Inflammatory macrophage (primary cell): ENCODE measurements around the gene CCDC146.
"Not testable (repeated sequence)": the region's sequence is repeated elsewhere in the genome, so short reads cannot be mapped to it uniquely, and the experiment has no call there.

Source experiments
- DNase-seq, 2 donors: peaks; one replicate each; pipeline ENCODE4 v3.0.0-alpha.2; 2020 to 2022

The CCDC146 gene

DNA sequence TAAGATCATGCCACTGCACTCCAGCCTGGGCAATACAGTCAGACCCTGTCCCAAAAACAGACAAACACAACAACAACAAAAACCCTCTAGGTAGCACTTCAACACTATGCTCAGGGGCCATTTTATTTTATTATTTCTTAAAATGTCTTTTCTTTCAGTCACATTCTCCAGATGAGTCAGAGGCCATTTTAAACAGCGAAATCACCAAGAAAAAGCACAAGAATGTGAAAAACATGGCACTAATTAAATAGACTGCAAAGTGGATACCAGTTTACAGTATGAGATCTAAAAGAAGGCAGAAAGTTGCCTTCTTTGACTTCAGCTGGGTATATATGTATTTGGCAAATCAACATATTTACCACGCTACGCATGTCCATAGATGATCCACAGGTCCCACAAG is 83.3 kb downstream of the CCDC146 start:
- DNase-seq = no peak

DNA sequence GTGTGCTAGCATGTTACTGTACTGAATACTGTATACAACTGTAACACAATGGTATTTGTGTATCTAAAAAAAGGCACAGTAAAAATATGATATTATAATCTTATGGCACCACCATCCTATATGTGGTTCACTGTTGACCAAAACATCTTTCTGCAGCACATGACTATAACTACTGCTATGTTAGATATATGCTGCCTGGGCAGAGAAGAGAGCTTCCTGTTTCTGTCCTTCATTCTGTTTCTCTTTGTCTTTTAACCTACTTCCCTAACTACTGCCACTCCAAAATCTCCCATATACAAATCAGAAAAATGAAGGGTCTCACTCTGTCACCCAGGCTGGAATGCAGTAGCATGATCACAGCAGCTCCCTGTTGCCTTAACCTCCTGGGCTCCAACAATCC is 86.0 kb downstream of the CCDC146 start:
- DNase-seq = peak in 1 of 2 donors; percentile 35

DNA sequence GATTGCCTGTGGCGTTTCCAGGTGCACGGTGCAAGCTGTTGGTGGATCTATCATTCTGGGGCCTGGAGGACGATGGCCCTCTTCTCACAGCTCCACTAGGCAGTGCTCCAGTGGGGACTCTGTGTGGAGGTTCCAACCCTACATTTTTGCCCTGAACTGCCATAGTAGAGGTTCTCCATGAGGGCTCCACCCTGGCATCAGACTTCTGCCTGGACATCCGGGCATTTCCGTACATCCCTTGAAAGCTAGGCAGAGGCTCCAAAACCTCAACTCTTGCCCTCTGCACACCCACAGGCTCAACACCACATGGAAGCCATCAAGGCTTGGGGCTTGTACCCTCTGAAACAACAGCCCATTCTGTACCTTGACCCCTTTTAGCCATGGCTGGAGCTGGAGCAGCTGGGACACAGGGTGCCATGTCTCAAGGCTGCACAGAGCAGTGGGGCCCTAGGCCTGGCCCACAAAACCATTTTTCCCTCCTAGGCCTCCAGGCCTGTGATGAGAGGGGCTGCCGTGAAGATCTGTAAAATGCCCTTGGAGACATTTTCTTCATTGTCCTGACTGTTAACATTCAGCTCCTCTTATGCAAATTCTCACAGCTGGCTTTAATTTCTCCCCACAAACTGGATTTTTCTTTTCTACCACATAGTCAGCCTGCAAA is 87.2 kb downstream of the CCDC146 start:
- DNase-seq = no peak

DNA sequence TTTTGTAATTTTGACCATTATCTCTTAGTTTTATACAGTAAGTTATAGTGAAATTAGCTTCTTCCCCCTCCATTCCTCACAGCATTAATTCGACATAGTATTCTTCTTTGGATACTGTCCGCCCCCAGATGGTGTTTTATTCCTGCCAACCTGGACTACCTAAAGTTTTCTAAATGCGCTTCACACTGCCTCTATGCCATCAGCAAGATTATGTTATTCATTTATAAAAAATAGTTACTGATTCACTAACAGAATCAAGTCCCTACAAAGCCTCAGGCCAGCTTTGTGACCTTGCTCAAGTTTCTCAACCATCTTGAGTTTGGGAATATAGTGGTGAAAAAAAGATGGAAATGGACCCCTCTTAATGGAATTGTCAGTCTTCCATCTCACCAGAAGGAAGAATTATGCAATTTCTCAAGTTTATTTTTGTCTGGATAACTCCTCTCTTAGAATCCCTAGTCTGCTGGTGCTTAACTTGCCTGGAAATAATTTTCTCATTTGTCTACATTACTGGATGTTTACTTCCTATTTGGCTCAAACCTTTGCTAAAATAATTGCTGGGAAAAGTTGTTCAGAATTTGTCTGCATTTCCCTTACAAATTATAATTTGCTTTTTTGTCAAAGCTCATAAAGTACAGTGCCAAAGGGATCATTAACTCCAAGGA is 93.9 kb downstream of the CCDC146 start:
- no peak for DNase-seq

DNA sequence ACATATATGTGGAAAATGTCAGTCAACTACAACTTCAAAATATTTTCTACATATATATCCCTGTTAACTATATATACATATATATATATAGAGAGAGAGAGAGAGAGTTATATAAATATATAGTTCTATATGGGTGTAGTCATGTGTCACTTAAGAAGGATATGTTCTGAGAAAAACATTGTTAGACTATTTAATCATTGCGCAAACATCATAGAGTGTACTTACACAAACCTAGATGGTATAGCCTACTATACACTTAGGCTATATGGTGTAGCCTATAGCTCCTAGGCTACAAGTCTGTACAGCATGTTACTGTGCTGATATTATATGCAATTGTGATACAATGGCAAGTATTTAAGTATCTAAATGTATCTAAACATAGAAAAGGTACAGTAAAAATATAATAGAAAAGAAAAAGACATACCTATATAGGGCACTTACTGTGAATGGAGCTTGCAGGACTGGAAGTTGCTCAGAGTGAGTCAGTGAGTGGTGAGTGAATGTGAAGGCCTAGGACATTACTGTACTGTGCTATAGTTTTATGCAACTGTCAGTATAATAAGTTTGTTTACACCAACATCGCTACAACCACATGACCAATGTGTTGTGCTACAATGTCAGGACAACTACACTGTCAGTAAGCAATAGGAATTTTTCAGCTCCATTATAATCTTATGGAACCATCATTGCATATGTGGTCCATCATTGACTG is 95.2 kb downstream of the CCDC146 start:
- no peak for DNase-seq

DNA sequence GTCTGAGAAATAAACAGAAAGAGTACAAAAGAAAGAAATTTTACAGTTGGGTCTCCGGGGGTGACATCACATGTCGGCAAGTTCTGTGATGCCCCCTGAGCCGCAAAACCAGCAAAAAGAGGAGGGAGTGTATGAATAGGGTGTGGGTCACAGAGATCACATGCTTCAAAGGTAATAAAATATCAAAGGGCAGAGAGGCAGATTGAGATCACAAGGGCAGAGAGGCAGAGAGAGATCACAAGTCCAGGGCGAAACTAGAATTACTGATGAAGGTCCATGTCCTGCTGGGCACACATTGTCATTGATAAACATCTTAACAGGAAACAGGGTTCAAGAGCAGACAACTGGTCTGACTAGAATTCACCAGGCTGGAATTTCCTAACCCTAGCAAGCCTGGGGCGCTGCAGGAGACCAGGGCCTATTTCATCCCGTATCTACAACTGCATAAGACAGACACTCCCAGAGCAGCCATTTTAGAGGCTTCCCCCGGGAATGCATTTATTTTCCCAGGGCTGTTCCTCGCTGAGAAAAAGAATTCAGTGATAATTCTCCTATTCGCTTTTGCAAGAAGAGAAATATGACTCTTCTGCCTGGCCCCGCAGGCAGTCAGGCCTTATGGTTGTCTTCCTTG is 97.4 kb downstream of the CCDC146 start:
- DNase-seq = not testable (repeated sequence)

DNA sequence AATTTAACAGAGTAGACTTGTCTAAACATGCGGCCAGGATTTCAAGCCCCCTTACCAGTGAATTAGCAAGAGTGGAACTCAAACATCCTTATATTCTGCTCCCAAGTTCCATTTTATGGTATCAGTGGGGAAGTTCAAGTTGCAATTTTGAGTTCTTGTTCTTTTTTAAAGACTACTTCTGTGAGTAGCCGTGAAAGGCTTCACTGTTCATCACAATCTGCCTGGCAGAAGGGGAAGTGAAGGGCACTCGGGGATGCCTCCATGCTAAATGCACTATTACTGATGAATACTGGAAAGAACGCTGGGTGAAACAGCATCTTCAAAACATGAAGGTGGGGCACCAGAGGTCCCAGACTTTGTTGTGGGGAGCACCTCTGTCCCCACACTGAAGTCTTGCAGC is 99.7 kb downstream of the CCDC146 start:
- peak; percentile 65 to 66 for DNase-seq

DNA sequence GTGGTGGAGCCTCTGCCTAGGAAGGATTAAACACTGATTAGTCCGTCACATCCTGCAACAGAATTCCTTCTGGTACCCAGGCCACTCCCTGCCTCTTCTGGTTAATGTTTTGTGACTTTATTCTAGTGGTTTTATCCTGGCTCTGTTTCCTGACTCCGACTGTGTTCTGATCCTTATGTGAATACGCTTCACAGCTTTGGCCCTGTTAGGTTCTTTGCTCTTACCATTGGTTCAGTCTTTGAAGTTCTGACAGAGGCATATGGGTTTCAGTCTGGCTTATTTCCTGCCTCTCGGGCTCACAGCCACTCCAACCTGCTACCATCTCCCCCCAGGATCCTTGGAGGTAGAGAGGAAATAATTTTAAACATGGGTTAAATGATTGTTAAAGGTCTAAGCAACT is 100.4 kb downstream of the CCDC146 start:
- no peak for DNase-seq

DNA sequence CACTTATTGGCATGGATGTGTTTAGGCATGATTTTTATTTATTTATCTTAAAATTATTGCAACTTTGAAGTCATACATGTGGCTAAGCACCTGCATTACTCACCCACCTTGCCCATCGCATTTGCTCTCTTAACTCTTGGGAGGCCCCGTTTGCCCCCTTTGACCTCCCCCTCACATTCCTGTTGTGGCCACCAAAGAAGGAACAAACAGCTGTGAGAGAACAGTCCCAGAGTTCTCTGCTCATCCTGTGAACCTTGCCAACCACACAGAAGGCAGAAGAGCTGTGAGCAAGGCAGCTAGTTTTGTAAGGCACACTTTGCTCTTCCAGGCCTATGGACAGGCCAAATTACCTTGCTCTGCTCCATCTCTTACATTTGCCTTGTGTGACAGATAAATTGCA is 100.8 kb downstream of the CCDC146 start:
- DNase-seq = no peak

DNA sequence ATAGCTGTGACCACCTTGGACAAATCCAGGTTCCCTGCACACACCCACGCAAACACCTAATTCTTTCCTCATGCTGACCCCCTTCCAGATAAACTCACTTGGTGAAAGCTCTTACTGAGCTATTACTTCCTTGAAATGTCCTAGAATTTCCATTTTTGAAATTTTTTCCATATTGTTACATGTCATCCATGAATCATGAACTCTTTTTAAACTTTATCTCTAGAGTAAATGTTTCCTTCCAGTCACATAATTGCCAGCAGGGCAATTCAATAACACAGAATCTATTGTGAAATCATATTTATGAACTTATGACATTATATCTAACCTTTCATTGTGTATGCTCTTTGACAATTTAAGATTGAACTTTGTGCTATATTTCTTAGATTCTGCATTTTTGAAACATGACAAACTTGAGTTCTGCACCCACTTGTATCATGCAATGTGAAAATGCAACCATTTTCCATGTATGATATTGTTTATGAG is 104.0 kb downstream of the CCDC146 start:
- DNase-seq = peak in 1 of 2 donors; percentile 19

DNA sequence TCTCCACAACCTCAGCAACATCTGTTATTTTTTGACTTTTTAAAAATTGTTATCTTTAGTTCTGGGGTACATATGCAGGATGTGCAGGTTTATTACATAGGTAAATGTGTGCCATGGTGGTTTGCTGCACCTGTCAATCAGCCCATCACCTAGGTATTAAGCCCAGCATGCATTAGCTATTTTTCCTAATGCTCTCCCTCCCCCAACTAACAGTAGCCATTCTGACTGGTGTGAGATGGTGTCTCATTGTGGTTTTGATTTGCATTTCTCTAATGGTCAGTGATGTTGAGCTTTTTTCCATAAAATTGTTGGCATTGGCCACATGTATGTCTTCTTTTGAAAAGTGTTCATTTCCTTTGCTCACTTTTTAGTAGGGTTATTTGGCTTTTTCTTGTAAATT is 106.4 kb downstream of the CCDC146 start:
- not testable (repeated sequence) for DNase-seq

DNA sequence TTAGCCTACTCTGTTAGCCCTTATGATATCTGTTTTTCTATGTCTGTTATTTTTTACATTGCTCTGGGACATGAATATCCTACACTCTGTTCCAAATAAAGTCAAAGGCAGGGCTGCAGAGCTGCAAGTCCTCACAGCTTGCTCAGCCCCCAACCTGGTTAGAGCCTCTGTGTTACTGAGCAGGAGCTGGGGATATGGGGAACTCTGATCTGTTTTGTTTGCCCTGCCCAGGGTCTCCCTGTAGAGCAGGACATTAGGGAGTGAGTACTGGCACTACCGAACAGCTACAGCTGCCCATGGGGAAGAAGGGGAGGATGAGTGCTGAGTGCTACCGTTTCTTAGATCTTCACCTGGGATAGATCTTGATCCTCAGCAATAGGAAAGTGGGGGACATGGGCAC is 110.1 kb downstream of the CCDC146 start:
- DNase-seq = no peak

DNA sequence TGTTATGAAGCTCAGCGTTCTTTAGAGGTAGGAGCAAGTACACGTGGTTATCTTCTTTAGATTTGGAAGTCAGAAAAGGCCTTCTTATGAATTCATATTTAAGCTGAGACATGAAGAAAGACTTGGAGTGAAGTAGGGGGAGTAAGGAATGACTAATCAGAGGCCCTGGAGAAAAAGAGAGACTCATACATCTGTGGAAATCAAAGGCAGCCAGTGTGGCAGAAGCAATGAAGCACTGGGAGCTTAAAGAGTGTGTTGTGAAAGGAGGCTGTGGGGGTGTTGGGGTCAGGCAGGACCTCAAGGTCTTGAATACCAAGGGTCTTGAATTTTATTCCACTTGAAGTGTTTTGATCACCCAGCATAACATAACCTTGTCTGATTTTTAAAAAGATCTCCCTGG is 112.9 kb downstream of the CCDC146 start:
- peak; percentile 36 to 59 for DNase-seq

DNA sequence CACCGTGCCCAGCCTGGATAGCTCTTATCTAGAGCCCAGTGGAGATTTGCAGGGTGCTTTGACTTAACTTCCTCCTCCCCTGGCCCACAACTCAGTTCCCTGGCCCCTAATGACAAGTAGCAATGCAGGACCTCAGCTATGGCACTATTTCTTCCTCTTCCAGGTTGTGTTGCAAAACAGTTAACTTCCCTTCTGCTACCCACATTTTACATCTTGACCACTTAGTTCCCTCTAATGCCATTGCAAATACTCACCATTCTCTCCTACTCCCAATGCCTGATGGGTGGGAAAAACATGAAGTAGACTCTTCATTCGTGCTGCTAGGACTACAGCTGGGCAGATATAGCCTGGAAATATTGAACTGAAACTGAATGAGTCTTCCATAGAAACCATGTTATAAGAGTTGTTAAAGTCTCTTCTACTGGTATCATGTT is 116.3 kb downstream of the CCDC146 start:
- peak; percentile 94 to 97 for DNase-seq

DNA sequence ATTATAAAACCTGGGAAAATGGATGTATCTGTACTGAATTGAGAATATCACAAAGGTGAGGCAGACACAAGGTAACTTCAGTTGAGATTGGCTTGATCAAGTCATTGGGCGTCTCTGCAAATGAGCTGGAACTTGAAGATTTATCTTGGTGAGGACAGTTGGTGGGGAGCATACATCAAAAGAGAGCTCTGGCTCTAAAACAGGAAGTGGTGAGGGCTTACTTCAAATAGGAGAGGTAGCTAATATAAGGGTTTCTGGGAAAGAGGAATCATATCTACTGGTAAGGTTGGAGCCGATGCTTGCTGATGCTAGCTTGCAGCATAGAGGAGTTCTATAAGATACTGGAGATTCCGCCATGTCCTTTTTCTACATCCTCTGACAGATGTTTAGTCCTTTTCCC is 117.1 kb downstream of the CCDC146 start:
- peak in 1 of 2 donors; percentile 37 for DNase-seq

DNA sequence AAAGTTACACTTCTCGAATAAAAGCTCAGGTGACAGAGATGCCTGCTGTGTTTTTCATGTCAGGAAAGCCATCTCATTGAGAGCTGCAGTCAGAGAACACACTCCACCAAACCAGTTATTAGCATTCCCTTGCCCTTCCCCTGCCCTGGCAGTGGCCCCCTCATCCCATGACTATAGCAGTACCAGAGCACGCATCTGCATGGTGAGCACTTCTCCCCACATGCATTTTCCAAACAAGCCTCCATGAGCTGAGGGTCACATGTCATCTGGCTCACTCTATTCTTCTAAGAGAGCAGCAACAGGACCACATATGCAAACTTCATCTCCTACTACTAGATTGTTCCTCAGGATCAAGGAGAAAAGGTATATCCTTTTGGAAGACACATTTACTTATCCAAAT is 119.7 kb downstream of the CCDC146 start:
- DNase-seq = peak in 1 of 2 donors; percentile 28

DNA sequence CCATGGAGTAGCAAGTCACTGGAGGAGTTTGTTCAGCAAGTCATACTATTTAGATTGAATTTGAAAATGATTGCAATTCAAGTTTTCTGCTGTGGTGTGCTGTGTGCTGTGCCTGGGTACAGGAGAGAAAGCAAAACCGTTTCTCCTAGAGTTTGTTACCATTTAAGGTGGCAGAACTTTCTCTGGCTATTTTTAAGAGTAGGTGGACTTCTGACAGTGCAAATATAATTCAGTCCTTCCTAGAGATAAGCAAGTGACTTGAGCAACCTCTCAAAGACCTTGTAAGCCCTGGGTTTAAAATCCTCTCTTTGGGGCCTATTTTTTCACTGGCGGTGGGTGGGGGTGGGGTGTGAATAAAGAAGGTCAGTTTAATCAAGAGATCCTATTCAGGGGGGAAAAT is 120.1 kb downstream of the CCDC146 start:
- DNase-seq = no peak

DNA sequence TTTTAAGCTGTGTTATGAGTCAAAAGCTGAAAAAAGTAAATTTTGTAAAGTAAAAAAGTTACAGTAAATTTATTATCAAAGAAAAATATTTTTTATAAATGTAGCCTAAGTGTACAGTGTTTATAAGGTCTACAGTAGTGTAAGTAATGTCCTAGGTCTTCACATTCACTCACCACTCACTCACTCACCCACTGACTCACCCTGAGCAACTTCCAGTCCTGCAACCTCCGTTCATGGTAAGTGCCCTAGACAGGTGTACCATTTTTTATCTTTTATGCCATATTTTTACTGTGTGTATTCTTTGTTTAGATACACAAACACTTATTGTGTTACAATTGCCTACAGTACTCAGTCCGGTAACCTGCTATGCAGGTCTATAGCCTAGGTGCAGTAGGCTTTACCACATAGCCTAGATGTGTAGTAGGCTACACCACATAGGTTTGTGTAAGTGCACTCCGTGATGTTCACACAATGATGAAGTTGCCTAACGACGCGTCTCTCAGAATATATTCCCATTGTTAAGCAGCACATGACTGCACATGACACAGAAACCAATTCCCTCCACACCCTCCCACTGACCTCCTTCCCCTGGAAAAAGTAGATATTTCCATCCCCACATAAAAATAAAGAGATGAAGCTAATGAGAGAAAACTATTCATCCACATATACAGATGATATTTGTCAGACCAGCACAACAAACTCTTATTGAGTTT is 122.0 kb downstream of the CCDC146 start:
- peak; percentile 64 to 68 for DNase-seq

DNA sequence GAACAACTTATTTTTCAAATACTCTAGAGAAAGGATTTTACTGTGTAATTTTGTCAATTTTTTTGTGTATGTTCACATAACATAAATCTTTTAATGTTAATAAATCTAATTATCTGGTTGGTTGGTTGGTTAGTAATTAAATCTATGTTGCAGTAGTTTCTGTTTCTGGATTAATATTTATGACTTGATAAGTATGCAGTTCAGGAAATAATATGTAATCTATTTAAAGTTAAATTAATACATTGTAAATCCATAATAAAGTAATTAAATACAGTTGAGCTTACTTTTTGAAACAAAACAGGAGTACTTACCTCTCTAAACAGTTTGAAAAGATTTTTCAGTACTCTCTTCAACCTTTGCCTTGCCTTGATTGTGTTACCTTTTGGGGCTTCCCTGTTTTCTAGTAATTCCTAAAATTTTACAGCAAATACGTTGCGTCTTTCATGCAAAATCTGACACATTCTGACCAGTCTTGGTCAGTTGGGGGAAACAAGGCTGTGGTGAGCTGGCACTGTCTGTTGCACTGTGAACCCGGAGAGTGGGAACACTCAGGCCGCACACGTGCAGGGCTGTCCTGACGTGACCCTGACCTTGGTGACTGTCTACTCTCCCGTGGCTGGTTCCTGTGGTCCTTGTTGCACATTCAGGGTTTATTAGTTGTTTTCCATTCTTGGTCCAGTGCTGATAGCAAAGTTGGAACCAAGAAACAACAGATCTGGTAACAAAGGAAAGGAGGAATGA is 122.8 kb downstream of the CCDC146 start:
- peak; percentile 65 to 82 for DNase-seq

DNA sequence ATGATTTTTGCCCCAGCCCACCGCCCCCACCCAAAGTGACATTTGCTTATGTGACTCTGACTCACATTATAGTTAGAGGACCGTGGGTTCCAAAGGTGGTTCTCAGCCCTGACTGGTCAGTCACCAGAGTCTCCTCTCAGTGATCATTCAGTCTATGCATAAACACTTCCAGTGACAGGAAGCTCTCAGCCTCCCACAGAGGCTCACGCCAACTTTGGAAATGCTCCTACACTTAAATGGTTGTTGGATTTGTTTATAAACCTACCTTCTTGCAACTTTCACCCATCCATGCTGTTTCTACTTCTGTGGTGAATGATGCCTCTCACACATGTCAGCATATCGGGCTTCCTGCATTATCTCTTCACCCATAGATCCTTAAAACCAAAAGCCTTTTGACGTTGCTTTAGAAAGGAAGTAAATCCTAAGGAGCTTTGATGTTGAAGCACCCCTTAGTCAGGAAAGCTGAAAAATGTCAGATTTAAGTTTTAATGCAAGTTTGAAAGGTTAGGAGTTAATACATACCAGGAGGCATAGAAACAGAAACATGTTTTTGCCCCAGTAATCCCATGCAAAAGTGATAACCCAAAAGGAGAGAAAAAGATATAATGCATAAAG is 123.7 kb downstream of the CCDC146 start:
- peak; percentile 75 to 89 for DNase-seq

DNA sequence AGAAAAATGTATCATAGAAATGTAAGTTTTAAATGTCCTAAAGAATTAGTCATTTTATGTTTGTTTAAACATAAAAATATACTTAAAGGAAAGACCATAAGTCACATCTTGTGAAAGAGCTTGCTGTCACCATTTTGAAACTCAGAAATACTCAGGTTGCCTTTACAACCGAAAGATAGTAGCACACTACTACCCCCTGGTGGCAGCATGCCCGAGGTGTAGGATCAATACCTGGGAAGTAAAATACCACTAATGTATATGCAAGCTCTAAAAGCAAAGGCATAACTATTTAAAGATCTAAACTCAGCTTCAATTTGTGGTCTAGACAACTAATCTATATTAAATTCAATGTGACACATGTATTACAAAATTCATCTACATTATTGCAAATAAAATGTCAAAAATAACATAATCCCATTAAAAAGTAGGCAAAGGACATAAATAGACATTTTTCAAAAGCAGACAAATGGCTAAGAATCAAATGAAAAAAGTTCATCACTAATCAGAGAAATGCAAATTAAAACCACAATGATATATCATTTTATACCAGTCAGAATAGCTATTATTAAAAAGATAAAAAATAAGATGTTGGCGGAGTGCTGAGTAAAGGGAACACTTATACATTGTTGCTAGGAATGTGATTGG is 124.9 kb downstream of the CCDC146 start:
- peak; percentile 84 to 87 for DNase-seq
